ENCODE results near the gene BBS9. TPM values are rescaled to one million over a fixed set of nuclear protein-coding genes. Genes with fewer than 3 reads are reported as not detected.

Gene BBS9
- total RNA-seq, 1 experiment from 2014 or later = 9.4 TPM

GRCh38 chr7:33221390-33221789 lies 92.0 kb downstream of the BBS9 start:
- Mint-ChIP-seq H3K9me3 (ENCODE audit: low read depth, unreplicated experiment) (no peaks in the 10 kb centered on the region), H3K27me3 (ENCODE audit: unreplicated experiment) (no peaks in the 10 kb centered on the region), H3K36me3 (ENCODE audit: insufficient read depth, unreplicated experiment) (no peaks in the 10 kb centered on the region), H3K27ac (ENCODE audit: unreplicated experiment) (no peak overlapping the region), H3K4me1 (ENCODE audit: low read depth, unreplicated experiment) (no peaks in the 10 kb centered on the region), H3K4me3 (ENCODE audit: low read depth, unreplicated experiment) (no peak overlapping the region)
- TF ChIP-seq CTCF (IDR thresholded peaks at IDR 0.05; ENCODE audit: unreplicated experiment) = no peak
- no TSS peak for BruUV-seq (replicated peaks)
- CTCF ChIA-PET = no interaction called here
- no peak for DNase-seq
- intact Hi-C loops (cut with micrococcal nuclease; ENCODE audit: unreplicated experiment) = no loop called here

GRCh38 chr7:33232632-33233145 lies 103.3 kb downstream of the BBS9 start:
- H3K36me3 Mint-ChIP-seq (ENCODE audit: insufficient read depth, unreplicated experiment) = no peaks in the 10 kb centered on the region
- H3K4me3 Mint-ChIP-seq (ENCODE audit: low read depth, unreplicated experiment) = no peak overlapping the region
- H3K9me3 Mint-ChIP-seq (ENCODE audit: low read depth, unreplicated experiment) = no peaks in the 10 kb centered on the region
- no peaks in the 10 kb centered on the region for H3K27me3 Mint-ChIP-seq (ENCODE audit: unreplicated experiment)
- no peak overlapping the region for H3K27ac Mint-ChIP-seq (ENCODE audit: unreplicated experiment)
- CTCF ChIA-PET = no interaction called here
- H3K4me1 Mint-ChIP-seq (ENCODE audit: low read depth, unreplicated experiment) = no peaks in the 10 kb centered on the region
- no TSS peak for BruUV-seq (replicated peaks)
- intact Hi-C loops (cut with micrococcal nuclease; ENCODE audit: unreplicated experiment) = no loop called here
- TF ChIP-seq CTCF (IDR thresholded peaks at IDR 0.05; ENCODE audit: unreplicated experiment) = no peak
- DNase-seq = no peak

- no TSS peak for BruUV-seq (replicated peaks)
- Mint-ChIP-seq H3K4me1 (ENCODE audit: low read depth, unreplicated experiment) (no peaks in the 10 kb centered on the region), H3K27me3 (ENCODE audit: unreplicated experiment) (no peaks in the 10 kb centered on the region), H3K36me3 (ENCODE audit: insufficient read depth, unreplicated experiment) (no peaks in the 10 kb centered on the region), H3K27ac (ENCODE audit: unreplicated experiment) (no peak overlapping the region), H3K9me3 (ENCODE audit: low read depth, unreplicated experiment) (no peaks in the 10 kb centered on the region), H3K4me3 (ENCODE audit: low read depth, unreplicated experiment) (no peak overlapping the region)
- TF ChIP-seq CTCF (IDR thresholded peaks at IDR 0.05; ENCODE audit: unreplicated experiment) = no peak
- CTCF ChIA-PET = interaction anchor here (0.6 kb wide), 1 partner anchor 802 kb away, joined by 3 read pairs; no protein-coding TSS in a partner anchor
- no peak for DNase-seq
- intact Hi-C loops (cut with micrococcal nuclease; ENCODE audit: unreplicated experiment) = no loop called here
Observed at GRCh38 chr7:33233659-33234058, 104.3 kb downstream of the BBS9 start.

- no peak for TF ChIP-seq CTCF (IDR thresholded peaks at IDR 0.05; ENCODE audit: unreplicated experiment)
- intact Hi-C loops (cut with micrococcal nuclease; ENCODE audit: unreplicated experiment) = no loop called here
- Mint-ChIP-seq H3K27ac (ENCODE audit: unreplicated experiment) (no peak overlapping the region), H3K4me1 (ENCODE audit: low read depth, unreplicated experiment) (no peaks in the 10 kb centered on the region), H3K4me3 (ENCODE audit: low read depth, unreplicated experiment) (no peak overlapping the region), H3K27me3 (ENCODE audit: unreplicated experiment) (no peaks in the 10 kb centered on the region), H3K36me3 (ENCODE audit: insufficient read depth, unreplicated experiment) (no peaks in the 10 kb centered on the region), H3K9me3 (ENCODE audit: low read depth, unreplicated experiment) (no peaks in the 10 kb centered on the region)
- DNase-seq = no peak
- CTCF ChIA-PET = interaction anchor here (1.0 kb wide), 1 partner anchor 63 kb away, joined by 3 read pairs; no protein-coding TSS in a partner anchor
- BruUV-seq (replicated peaks) = no TSS peak
Observed at GRCh38 chr7:33237036-33237435, 107.7 kb downstream of the BBS9 start.

Data from Calu3 (cell line).